GM12878 (cell line): ENCODE measurements around the gene TTLL8. TPM values are rescaled to one million over a fixed set of nuclear protein-coding genes. Genes with fewer than 3 reads are reported as not detected.

ENCODE experiments used
- ATAC-seq: fragments of 200-7000 bp; cut with Tn5 transposase; 3 replicates; pipeline ENCODE4 v1.9.1; 2020; ENCODE audit warnings: mild to moderate bottlenecking, moderate library complexity
- BruUV-seq: library from RNA; stranded (reverse); fragments of 400-500 nt; replicated peaks from 2 replicates; lab custom pipeline; 2021; lab: Mats Ljungman, UMichigan
- CTCF ChIA-PET: fragments of 300-600 bp; sonication (Branson Sonifier 250); formaldehyde crosslinking; extraction: SDS; loops from one replicate; lab custom pipeline; 2021; ENCODE audit warnings: inconsistent platforms; lab: Yijun Ruan, JAX
- POLR2A ChIA-PET: fragments of 350-600 bp; formaldehyde crosslinking; extraction: SDS; loops from one replicate; lab custom pipeline; 2021; ENCODE audit warnings: inconsistent platforms; lab: Charles Lee
- RAD21 ChIA-PET: fragments of 300-600 bp; sonication (Branson Sonifier 250); formaldehyde crosslinking; loops from one replicate; lab custom pipeline; 2023; ENCODE audit warnings: antibody characterized with exemption; ENCODE audit not compliant: unreplicated experiment; lab: Charles Lee
- SMC1A ChIA-PET: fragments of 300-600 bp; sonication (Branson Sonifier 250); formaldehyde crosslinking; loops from one replicate; lab custom pipeline; 2023; ENCODE audit not compliant: unreplicated experiment, uncharacterized antibody; lab: Charles Lee
- DNase-seq: peaks from one replicate; pipeline ENCODE4 v3.0.0-alpha.2; 2011; ENCODE audit warnings: low read depth, low spot score
- FAIRE-seq: peaks from 3 replicates; lab custom pipeline; 2011; peaks lifted over from hg19 to GRCh38; lab: Jason Lieb, UNC
- H2AFZ ChIP-seq: 2 replicates; pipeline ENCODE4 v1.6.0; 2011; ENCODE audit warnings: low read depth, low read length, control low read depth; ENCODE audit not compliant: control insufficient read depth
- H3K27ac ChIP-seq: 2 replicates; pipeline ENCODE4 v1.5.1; 2011; ENCODE audit warnings: control low read depth; ENCODE audit not compliant: control insufficient read depth, insufficient read depth
- H3K27me3 ChIP-seq, 2 experiments: replicated peaks in 1 of 2; 2 replicates each; pipeline versions ENCODE4 v1.6.0 to v1.6.1; 2011; ENCODE audit warnings: low read length in 1 of 2; ENCODE audit not compliant: control insufficient read depth in 2 of 2, insufficient read depth in 2 of 2
- H3K36me3 ChIP-seq, 2 experiments: 2 replicates each; pipeline ENCODE4 v1.5.1; 2011; ENCODE audit warnings: low read length in 1 of 2; ENCODE audit not compliant: control insufficient read depth in 2 of 2, insufficient read depth in 2 of 2
- H3K4me1 ChIP-seq: 2 replicates; pipeline ENCODE4 v1.6.1; 2011; ENCODE audit warnings: mild to moderate bottlenecking, low read length, moderate library complexity, mixed read lengths; ENCODE audit not compliant: control insufficient read depth, insufficient read depth
- H3K4me2 ChIP-seq: 2 replicates; pipeline ENCODE4 v1.6.0; 2011; ENCODE audit warnings: control low read depth; ENCODE audit not compliant: control insufficient read depth, insufficient read depth
- H3K4me3 ChIP-seq: fragments of 200-600 bp; sonication (generic); 2 replicates; pipeline ENCODE4 v1.5.1; 2016
- H3K79me2 ChIP-seq: 2 replicates; pipeline ENCODE4 v1.6.0; 2011; ENCODE audit warnings: low read length; ENCODE audit not compliant: control insufficient read depth, insufficient read depth
- H3K9ac ChIP-seq: 2 replicates; pipeline ENCODE4 v1.8.0; 2011; ENCODE audit warnings: low read length, control low read depth, mixed read lengths; ENCODE audit not compliant: control insufficient read depth, insufficient read depth
- H3K9me3 ChIP-seq: replicated peaks from 3 replicates; pipeline ENCODE4 v1.5.1; 2011; ENCODE audit warnings: mild to moderate bottlenecking, low read length; ENCODE audit not compliant: control insufficient read depth, insufficient read depth
- H4K20me1 ChIP-seq: 2 replicates; pipeline ENCODE4 v1.6.0; 2011; ENCODE audit not compliant: control insufficient read depth, insufficient read depth
- EED ChIP-seq: sonication (generic); IDR thresholded peaks from 2 replicates; pipeline ENCODE4 v1.6.1; 2016; ENCODE audit warnings: antibody characterized with exemption, low read depth
- EZH2 ChIP-seq: IDR thresholded peaks from 2 replicates; pipeline ENCODE4 v1.6.1; 2012; ENCODE audit warnings: low read depth, mild to moderate bottlenecking, control low read depth, inconsistent platforms, low read length, borderline replicate concordance; ENCODE audit not compliant: control insufficient read depth
- FOS ChIP-seq: IDR thresholded peaks from 3 replicates; pipeline ENCODE4 v1.6.1; 2011; ENCODE audit warnings: borderline replicate concordance; ENCODE audit not compliant: insufficient read length; ENCODE audit errors: extremely low read depth
- FOXM1 ChIP-seq: IDR thresholded peaks from 2 replicates; pipeline ENCODE4 v1.6.1; 2012; ENCODE audit warnings: low read depth, mild to moderate bottlenecking, inconsistent platforms, low read length, moderate library complexity
- GATAD2B ChIP-seq: fragments of 450-650 bp; conservative IDR thresholded peaks from 2 replicates; pipeline ENCODE4 v1.6.1; 2017; ENCODE audit warnings: low read depth, mild to moderate bottlenecking, moderate library complexity
- JUNB ChIP-seq: IDR thresholded peaks from 2 replicates; pipeline ENCODE4 v1.6.1; 2016; ENCODE audit warnings: antibody characterized with exemption, mild to moderate bottlenecking
- JUND ChIP-seq: IDR thresholded peaks from 2 replicates; pipeline ENCODE4 v1.6.1; 2012; ENCODE audit warnings: low read depth, mild to moderate bottlenecking, low read length, improper control_type of control experiment, moderate library complexity
- MEF2B ChIP-seq: fragments of 450-650 bp; IDR thresholded peaks from 2 replicates; pipeline ENCODE4 v1.6.1; 2018; ENCODE audit warnings: mild to moderate bottlenecking, moderate library complexity; ENCODE audit not compliant: partially characterized antibody, poor library complexity, severe bottlenecking
- NFXL1 ChIP-seq: fragments of 450-650 bp; IDR thresholded peaks from 2 replicates; pipeline ENCODE4 v1.6.1; 2017; ENCODE audit warnings: antibody characterized with exemption, mild to moderate bottlenecking, borderline replicate concordance
- NR2C1 ChIP-seq: fragments of 450-650 bp; IDR thresholded peaks from 2 replicates; pipeline ENCODE4 v1.6.1; 2017; ENCODE audit warnings: antibody characterized with exemption, mild to moderate bottlenecking, moderate library complexity
- RAD51 ChIP-seq: fragments of 450-650 bp; IDR thresholded peaks from 2 replicates; pipeline ENCODE4 v1.6.1; 2016; ENCODE audit warnings: moderate library complexity, mild to moderate bottlenecking, inconsistent platforms
- RB1 ChIP-seq: fragments of 450-650 bp; formaldehyde crosslinking; IDR thresholded peaks from 2 replicates; pipeline ENCODE4 v1.6.1; 2017; ENCODE audit warnings: mild to moderate bottlenecking, borderline replicate concordance
- RELA ChIP-seq: fragments of 450-650 bp; IDR thresholded peaks from 2 replicates; pipeline ENCODE4 v1.8.0; 2014; ENCODE audit warnings: borderline replicate concordance; ENCODE audit not compliant: partially characterized antibody
- SIN3A ChIP-seq: IDR thresholded peaks from 2 replicates; pipeline ENCODE4 v1.6.1; 2012; ENCODE audit warnings: low read depth, low read length, improper control_type of control experiment
- SMARCA5 ChIP-seq: fragments of 450-650 bp; IDR thresholded peaks from 2 replicates; pipeline ENCODE4 v1.6.1; 2017; ENCODE audit warnings: mild to moderate bottlenecking
- TAF1 ChIP-seq: IDR thresholded peaks from 2 replicates; pipeline ENCODE4 v1.6.1; 2011; ENCODE audit warnings: mild to moderate bottlenecking, low read depth, low read length, borderline replicate concordance
- WRNIP1 ChIP-seq: IDR thresholded peaks from 2 replicates; pipeline ENCODE4 v1.6.1; 2011; ENCODE audit warnings: low read depth, low read length, improper control_type of control experiment, borderline replicate concordance
- WGBS: methylation state at CpG from one replicate; pipeline ENCODE4 v1.1.6; 2016; ENCODE audit warnings: low lambda C conversion rate; ENCODE audit not compliant: insufficient replicate concordance, insufficient coverage; ENCODE audit errors: missing lambda C conversion rate; 5-methylcytosine and 5-hydroxymethylcytosine counted together
- in situ Hi-C: fragments of 300-500 bp; cut with MboI; formaldehyde crosslinking; loops from 9 replicates; pipeline ENCODE4 v1.14.3; 2018; ENCODE audit warnings: mixed read lengths
- intact Hi-C: fragments of 100-400 bp; cut with micrococcal nuclease; formaldehyde crosslinking; loops from one replicate; pipeline ENCODE4 v1.14.2; 2022; ENCODE audit not compliant: unreplicated experiment
- polyA plus RNA-seq, 11 experiments: library from polyadenylated mRNA; depleted of rRNA in 4 of 11; unstranded in 6 of 11; stranded (reverse) in 5 of 11; fragments of >200 nt; fragmentation: Nextera tagmentation in 4 of 11; fragmentation: Illumina TruSeq in 1 of 11; extraction: Ambion mirVana in 4 of 11; extraction: Trizol in 1 of 11; gene quantifications; 1 replicate in 1 of 11; 2 replicates in 10 of 11; pipeline versions ENCODE4 v1.2.1 to v1.2.3, GENCODE V29; 2011 to 2016; ENCODE audit warnings: inconsistent platforms in 2 of 11, missing spikeins in 2 of 11, low read depth in 1 of 11
- total RNA-seq, 4 experiments: library from RNA; depleted of rRNA in 3 of 4; stranded (reverse); fragments of >200 nt in 3 of 4; fragmentation: Illumina TruSeq in 1 of 4; extraction: Trizol in 1 of 4; gene quantifications; 2 replicates each; pipeline versions ENCODE4 v1.2.1 to v1.2.3, GENCODE V29; 2013 to 2021
- TF ChIP-seq, protein P1 (sequence below): fragments of 450-650 bp; formaldehyde crosslinking; IDR thresholded peaks from 2 replicates; pipeline ENCODE4 v1.4.0; 2022; ENCODE audit warnings: mild to moderate bottlenecking, moderate library complexity
- TF ChIP-seq, protein P2 (sequence below): IDR thresholded peaks from 2 replicates; pipeline ENCODE4 v1.6.1; 2012; ENCODE audit warnings: low read length, inconsistent platforms

The TTLL8 gene
- total and polyA plus RNA-seq, 10 of the 15 experiments (the other 5 are each of a cell fraction or from before 2014, with no cell fraction given): not detected

DNA sequence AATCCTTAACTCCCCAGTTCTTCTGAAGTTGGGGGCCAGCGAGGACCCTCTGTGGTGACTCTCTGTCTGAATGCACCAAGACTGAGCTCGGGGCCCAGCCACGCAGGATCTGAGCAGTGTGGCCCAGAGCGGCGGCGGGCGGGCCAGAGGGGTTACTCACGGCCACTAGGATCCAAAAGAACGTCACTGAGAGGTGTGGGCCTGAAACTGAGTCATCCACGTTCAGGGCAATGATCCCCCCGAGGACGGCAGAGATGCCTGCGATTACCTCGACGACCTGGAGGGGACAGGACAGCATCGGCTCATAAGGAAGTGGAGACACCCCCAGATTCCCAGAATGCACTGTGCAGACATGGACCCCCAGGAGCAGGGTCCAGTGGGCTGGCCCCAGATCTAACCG, 16.0 kb upstream of the TTLL8 start (continued):
- no peak for TF ChIP-seq TAF1
- TF ChIP-seq, protein P1, sequence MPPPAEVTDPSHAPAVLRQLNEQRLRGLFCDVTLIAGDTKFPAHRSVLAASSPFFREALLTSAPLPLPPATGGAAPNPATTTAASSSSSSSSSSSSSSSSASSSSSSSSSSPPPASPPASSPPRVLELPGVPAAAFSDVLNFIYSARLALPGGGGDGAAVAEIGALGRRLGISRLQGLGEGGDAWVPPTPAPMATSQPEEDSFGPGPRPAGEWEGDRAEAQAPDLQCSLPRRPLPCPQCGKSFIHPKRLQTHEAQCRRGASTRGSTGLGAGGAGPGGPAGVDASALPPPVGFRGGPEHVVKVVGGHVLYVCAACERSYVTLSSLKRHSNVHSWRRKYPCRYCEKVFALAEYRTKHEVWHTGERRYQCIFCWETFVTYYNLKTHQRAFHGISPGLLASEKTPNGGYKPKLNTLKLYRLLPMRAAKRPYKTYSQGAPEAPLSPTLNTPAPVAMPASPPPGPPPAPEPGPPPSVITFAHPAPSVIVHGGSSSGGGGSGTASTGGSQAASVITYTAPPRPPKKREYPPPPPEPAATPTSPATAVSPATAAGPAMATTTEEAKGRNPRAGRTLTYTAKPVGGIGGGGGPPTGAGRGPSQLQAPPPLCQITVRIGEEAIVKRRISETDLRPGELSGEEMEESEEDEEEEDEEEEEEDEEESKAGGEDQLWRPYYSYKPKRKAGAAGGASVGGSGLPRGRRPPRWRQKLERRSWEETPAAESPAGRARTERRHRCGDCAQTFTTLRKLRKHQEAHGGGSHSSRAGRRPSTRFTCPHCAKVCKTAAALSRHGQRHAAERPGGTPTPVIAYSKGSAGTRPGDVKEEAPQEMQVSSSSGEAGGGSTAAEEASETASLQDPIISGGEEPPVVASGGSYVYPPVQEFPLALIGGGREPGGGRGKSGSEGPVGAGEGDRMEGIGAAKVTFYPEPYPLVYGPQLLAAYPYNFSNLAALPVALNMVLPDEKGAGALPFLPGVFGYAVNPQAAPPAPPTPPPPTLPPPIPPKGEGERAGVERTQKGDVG (CRISPR knock-in tag): no peak

DNA sequence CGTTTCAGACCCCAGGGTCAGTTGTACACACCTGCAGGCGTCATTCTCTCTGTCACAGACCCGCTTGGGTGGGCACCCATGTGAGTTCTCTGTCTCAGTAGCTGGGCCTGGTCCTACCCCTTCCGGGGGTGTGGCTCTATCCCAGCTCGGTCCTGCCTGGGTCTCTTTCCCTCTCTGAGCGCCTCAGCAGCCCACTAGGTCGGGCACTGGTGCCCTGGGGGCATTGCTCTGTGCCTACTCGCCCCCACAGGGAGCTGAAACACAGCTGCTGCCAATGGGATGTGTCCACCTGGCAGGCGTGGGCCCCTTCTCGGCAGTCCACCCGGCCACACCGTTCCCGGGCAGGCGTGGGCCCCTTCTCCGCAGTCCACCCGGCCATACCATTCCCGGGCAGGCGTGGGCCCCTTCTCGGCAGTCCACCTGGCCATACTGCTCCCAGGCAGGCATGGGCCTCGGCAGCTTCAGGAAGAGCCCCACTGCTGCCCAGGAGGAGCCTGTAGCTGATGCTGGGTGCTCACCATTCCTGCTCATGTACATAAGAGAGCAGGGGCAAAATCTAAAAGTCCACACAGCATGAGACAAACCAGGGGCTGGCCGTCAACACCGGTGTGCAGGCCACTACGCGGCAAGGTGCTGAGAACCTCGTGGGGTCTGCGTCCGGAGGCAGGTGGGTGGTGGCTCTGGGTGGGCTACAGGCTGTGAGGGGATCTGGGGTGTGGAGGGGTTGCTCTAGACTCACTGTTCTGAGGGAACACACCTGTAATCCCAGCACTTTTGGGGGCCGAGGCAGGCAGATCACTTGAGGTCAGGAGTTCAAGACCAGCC, 14.8 kb upstream of the TTLL8 start:
- intact Hi-C loops: no loop called here
- CTCF ChIA-PET: no interaction called here
- H3K4me3 ChIP-seq: no peak overlapping the region

More for the DNA sequence above, 14.8 kb upstream of the TTLL8 start:
- RAD21 ChIA-PET: no interaction called here
- no peaks in the 10 kb centered on the region for H3K79me2 ChIP-seq
- POLR2A ChIA-PET: no interaction called here
- H4K20me1 ChIP-seq: no peaks in the 10 kb centered on the region
- no peaks in the 10 kb centered on the region for H3K36me3 ChIP-seq
- no peak overlapping the region for H3K27ac ChIP-seq
- no peaks in the 10 kb centered on the region; a peak in 2 of 4 replicates for H3K27me3 ChIP-seq
- SMC1A ChIA-PET: no interaction called here
- H3K9me3 ChIP-seq: no peaks in the 10 kb centered on the region
- FAIRE-seq (no peak), ATAC-seq (no peak), DNase-seq (no peak)
- H2AFZ ChIP-seq: no peak overlapping the region
- in situ Hi-C loops: no loop called here
- H3K9ac ChIP-seq: no peak overlapping the region
- no TSS peak for BruUV-seq
- H3K4me2 ChIP-seq: no peak overlapping the region
- no peak for TF ChIP-seq JUND
- TF ChIP-seq RELA: no peak
- TF ChIP-seq MEF2B: no peak
- no peak for TF ChIP-seq RB1
- no peak for TF ChIP-seq RAD51
- no peak for TF ChIP-seq TAF1
- no peak for TF ChIP-seq JUNB
- no peak for TF ChIP-seq FOXM1
- TF ChIP-seq SMARCA5: no peak
- TF ChIP-seq NR2C1: no peak
- no peak for TF ChIP-seq GATAD2B
- TF ChIP-seq EED: no peak
- no peak for TF ChIP-seq EZH2
- no peak for TF ChIP-seq NFXL1
- TF ChIP-seq FOS: no peak
- TF ChIP-seq, protein P2, sequence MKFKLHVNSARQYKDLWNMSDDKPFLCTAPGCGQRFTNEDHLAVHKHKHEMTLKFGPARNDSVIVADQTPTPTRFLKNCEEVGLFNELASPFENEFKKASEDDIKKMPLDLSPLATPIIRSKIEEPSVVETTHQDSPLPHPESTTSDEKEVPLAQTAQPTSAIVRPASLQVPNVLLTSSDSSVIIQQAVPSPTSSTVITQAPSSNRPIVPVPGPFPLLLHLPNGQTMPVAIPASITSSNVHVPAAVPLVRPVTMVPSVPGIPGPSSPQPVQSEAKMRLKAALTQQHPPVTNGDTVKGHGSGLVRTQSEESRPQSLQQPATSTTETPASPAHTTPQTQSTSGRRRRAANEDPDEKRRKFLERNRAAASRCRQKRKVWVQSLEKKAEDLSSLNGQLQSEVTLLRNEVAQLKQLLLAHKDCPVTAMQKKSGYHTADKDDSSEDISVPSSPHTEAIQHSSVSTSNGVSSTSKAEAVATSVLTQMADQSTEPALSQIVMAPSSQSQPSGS: no peak
- no peak for TF ChIP-seq WRNIP1
- no peak for TF ChIP-seq SIN3A
- WGBS: 40% methylated on average over 28 of the region's 28 CpGs
- no peaks in the 10 kb centered on the region for H3K4me1 ChIP-seq
